HCT116 (cell line): ENCODE data around the gene FAIM2. TPM values are rescaled to one million over a fixed set of nuclear protein-coding genes. Genes with fewer than 3 reads are reported as not detected.

Experiments used
- ATAC-seq: fragments of 200-7000 bp; cut with Tn5 transposase; 2 replicates; pipeline ENCODE4 v1.9.1; 2020; ENCODE audit warnings: mild to moderate bottlenecking, moderate library complexity
- BruUV-seq: library from RNA; stranded (reverse); fragments of 400-500 nt; replicated peaks from 2 replicates; lab custom pipeline; 2021; lab: Mats Ljungman, UMichigan
- CTCF ChIA-PET: fragments of 300-600 bp; sonication (Branson Sonifier 250); formaldehyde crosslinking; loops from one replicate; lab custom pipeline; 2021; ENCODE audit warnings: antibody characterized with exemption; lab: Charles Lee
- POLR2A ChIA-PET: fragments of 300-600, 350-600 bp; sonication (Branson Sonifier 250); formaldehyde crosslinking; loops from one replicate; lab custom pipeline; 2021; ENCODE audit warnings: antibody characterized with exemption; lab: Charles Lee
- RAD21 ChIA-PET, 2 experiments: fragments of 300-600 bp; sonication (Branson Sonifier 250); formaldehyde crosslinking; loops; one replicate each; lab custom pipeline; 2023; ENCODE audit warnings: low total read pairs in 2 of 2; ENCODE audit not compliant: uncharacterized antibody in 2 of 2, unreplicated experiment in 2 of 2, low non-redundant PET in 1 of 2; lab: Charles Lee
- DNase-seq: peaks from one replicate; pipeline ENCODE4 v3.0.0-alpha.2; 2010; ENCODE audit warnings: low read depth, low spot score
- H2AFZ ChIP-seq: fragments of 200-600 bp; shearing (Covaris generic), sonication (generic); 2 replicates; pipeline ENCODE4 v1.6.1; 2017; ENCODE audit warnings: low read depth, mixed run types, mixed read lengths, antibody characterized with exemption, low read length; ENCODE audit not compliant: poor library complexity, severe bottlenecking
- H3K27ac ChIP-seq: 2 replicates; pipeline ENCODE4 v1.5.1; 2012; ENCODE audit warnings: low read depth, low read length
- H3K27me3 ChIP-seq: fragments of 200-600 bp; sonication (generic); 2 replicates; pipeline ENCODE4 v1.6.1; 2016; ENCODE audit warnings: mixed run types, low read length, mixed read lengths; ENCODE audit not compliant: insufficient read depth
- H3K36me3 ChIP-seq, 2 experiments: fragments of 200-500 bp in 1 of 2; fragments of 200-600 bp in 1 of 2; sonication (Bioruptor generic) in 1 of 2; sonication (generic) in 1 of 2; 2 replicates each; pipeline versions ENCODE4 v1.5.1 to v1.6.1; 2014 to 2016; ENCODE audit warnings: low read length in 2 of 2, inconsistent platforms in 1 of 2, mixed read lengths in 1 of 2, mixed run types in 1 of 2; ENCODE audit not compliant: insufficient read depth in 2 of 2, control insufficient read depth in 1 of 2
- H3K4me1 ChIP-seq, 2 experiments: fragments of 200-600 bp in 1 of 2; sonication (generic) in 1 of 2; 2 replicates each; pipeline versions ENCODE4 v1.5.1 to v1.6.1; 2012 to 2017; ENCODE audit warnings: low read length in 2 of 2, inconsistent platforms in 1 of 2, mild to moderate bottlenecking in 1 of 2, mixed read lengths in 1 of 2, mixed run types in 1 of 2, moderate library complexity in 1 of 2; ENCODE audit not compliant: insufficient read depth in 2 of 2, control insufficient read depth in 1 of 2
- H3K4me2 ChIP-seq: fragments of 200-600 bp; sonication (generic); 2 replicates; pipeline ENCODE4 v1.6.1; 2017; ENCODE audit warnings: mixed run types, low read length, mixed read lengths
- H3K4me3 ChIP-seq, 2 experiments: fragments of 200-600 bp in 1 of 2; sonication (generic) in 1 of 2; replicated peaks in 1 of 2; 2 replicates each; pipeline ENCODE4 v1.5.1; 2011 to 2016; ENCODE audit warnings: low read length in 2 of 2, control low read depth in 1 of 2, low read depth in 1 of 2, mild to moderate bottlenecking in 1 of 2, mixed read lengths in 1 of 2, mixed run types in 1 of 2
- H3K79me2 ChIP-seq: fragments of 200-600 bp; sonication (generic); 2 replicates; pipeline ENCODE4 v1.6.1; 2017; ENCODE audit warnings: mild to moderate bottlenecking, mixed run types, low read length, moderate library complexity, mixed read lengths; ENCODE audit not compliant: insufficient read depth
- H3K9ac ChIP-seq: fragments of 200-600 bp; sonication (generic); 2 replicates; pipeline ENCODE4 v1.6.1; 2016; ENCODE audit warnings: low read length, mixed read lengths
- H3K9me2 ChIP-seq: fragments of 200-600 bp; sonication (generic), shearing (Covaris generic); 2 replicates; pipeline ENCODE4 v1.6.1; 2017; ENCODE audit warnings: mixed run types, mild to moderate bottlenecking, moderate library complexity; ENCODE audit not compliant: insufficient read depth
- H3K9me3 ChIP-seq, 2 experiments: fragments of 200-500 bp in 1 of 2; fragments of 200-600 bp in 1 of 2; sonication (Bioruptor generic) in 1 of 2; sonication (generic) in 1 of 2; 2 replicates each; pipeline ENCODE4 v1.6.1; 2014 to 2017; ENCODE audit warnings: low read length in 2 of 2, mixed read lengths in 2 of 2, inconsistent platforms in 1 of 2, low read depth in 1 of 2, mild to moderate bottlenecking in 1 of 2, mixed run types in 1 of 2, moderate library complexity in 1 of 2; ENCODE audit not compliant: control insufficient read depth in 1 of 2, insufficient read depth in 1 of 2
- H4K20me1 ChIP-seq: fragments of 200-600 bp; sonication (generic), shearing (Covaris generic); 2 replicates; pipeline ENCODE4 v1.6.1; 2017; ENCODE audit warnings: mixed run types, mild to moderate bottlenecking, moderate library complexity; ENCODE audit not compliant: insufficient read depth
- ATF3 ChIP-seq: IDR thresholded peaks from 2 replicates; pipeline ENCODE4 v1.6.1; 2012
- CBX3 ChIP-seq: IDR thresholded peaks from 2 replicates; pipeline ENCODE4 v1.6.1; 2012; ENCODE audit warnings: low read depth
- CTCF ChIP-seq, 3 experiments: fragments of 200-600 bp in 1 of 3; sonication (generic) in 1 of 3; IDR thresholded peaks in 2 of 3; conservative IDR thresholded peaks in 1 of 3; 2 replicates each; pipeline ENCODE4 v1.5.1; 2012 to 2017; ENCODE audit warnings: low read depth in 2 of 3, low read length in 2 of 3, antibody characterized with exemption in 1 of 3, borderline replicate concordance in 1 of 3, control low read depth in 1 of 3, mild to moderate bottlenecking in 1 of 3, mixed read lengths in 1 of 3, mixed run types in 1 of 3, moderate library complexity in 1 of 3; ENCODE audit not compliant: insufficient read depth in 1 of 3
- ELF1 ChIP-seq: IDR thresholded peaks from 2 replicates; pipeline ENCODE4 v1.6.1; 2012; ENCODE audit warnings: low read depth, borderline replicate concordance
- EZH2 ChIP-seq: fragments of 200-600 bp; sonication (generic); IDR thresholded peaks from 2 replicates; pipeline ENCODE4 v1.6.1; 2017; ENCODE audit warnings: antibody characterized with exemption, mixed run types
- EZH2phosphoT487 ChIP-seq: fragments of 200-600 bp; IDR thresholded peaks from 2 replicates; pipeline ENCODE4 v1.6.1; 2018; ENCODE audit warnings: antibody characterized with exemption, borderline replicate concordance
- FOSL1 ChIP-seq: IDR thresholded peaks from 2 replicates; pipeline ENCODE4 v1.6.1; 2012; ENCODE audit warnings: low read depth
- JUND ChIP-seq: IDR thresholded peaks from 2 replicates; pipeline ENCODE4 v1.6.1; 2012
- POLR2A ChIP-seq: IDR thresholded peaks from 2 replicates; pipeline ENCODE4 v1.7.0; 2011; ENCODE audit warnings: borderline replicate concordance; ENCODE audit not compliant: insufficient read depth, insufficient read length; ENCODE audit errors: extremely low read depth
- POLR2AphosphoS5 ChIP-seq: IDR thresholded peaks from 2 replicates; pipeline ENCODE4 v1.6.1; 2011; ENCODE audit warnings: mild to moderate bottlenecking, low read depth, low read length, moderate library complexity
- SIN3A ChIP-seq: IDR thresholded peaks from 2 replicates; pipeline ENCODE4 v1.6.1; 2012; ENCODE audit warnings: low read depth
- SRF ChIP-seq: IDR thresholded peaks from 2 replicates; pipeline ENCODE4 v1.6.1; 2012; ENCODE audit warnings: low read depth
- TCF7L2 ChIP-seq: IDR thresholded peaks from 2 replicates; pipeline ENCODE4 v1.7.0; 2011; ENCODE audit warnings: borderline replicate concordance, inconsistent platforms; ENCODE audit not compliant: insufficient read depth, insufficient read length; ENCODE audit errors: extremely low read depth
- ZBTB33 ChIP-seq: IDR thresholded peaks from 2 replicates; pipeline ENCODE4 v1.6.1; 2011; ENCODE audit warnings: mild to moderate bottlenecking, low read length, moderate library complexity; ENCODE audit not compliant: insufficient replicate concordance; ENCODE audit errors: extremely low read depth
- ZNF274 ChIP-seq: fragments of 200-500 bp; sonication (Bioruptor generic); IDR thresholded peaks from 2 replicates; pipeline ENCODE4 v1.6.1; 2014; ENCODE audit warnings: mild to moderate bottlenecking, low read depth, low read length, inconsistent platforms
- intact Hi-C: fragments of 100-400 bp; cut with micrococcal nuclease; formaldehyde crosslinking; loops from 2 replicates; pipeline ENCODE4 v1.10.0; 2022
- total RNA-seq: library from RNA; stranded (reverse); gene quantifications from one replicate; pipeline ENCODE4 v1.2.1, GENCODE V29; 2021; ENCODE audit not compliant: unreplicated experiment

FAIM2 gene
- total RNA-seq, 1 experiment from 2014 or later, result not detected

GRCh38 chr12:49882248-49882850, 21.4 kb downstream of the FAIM2 start (continued):
- no peak for TF ChIP-seq CTCF (IDR thresholded peaks at IDR 0.05 in 2 of 3, conservative IDR thresholded peaks at IDR 0.05 in 1 of 3; ENCODE audit: borderline replicate concordance in 1 of 3, insufficient read depth in 1 of 3, low read depth in 2 of 3, low read length in 2 of 3)
- no peak for TF ChIP-seq JUND
- no peak for TF ChIP-seq POLR2A

- intact Hi-C loops, result no loop called here
These were observed 22.1 kb downstream of the FAIM2 start for GRCh38 chr12:49881415-49882247.

More at GRCh38 chr12:49881415-49882247, 22.1 kb downstream of the FAIM2 start:
- ATAC-seq (no peak), DNase-seq (no peak)
- Histone ChIP-seq H3K27me3 (peaks cover 10% of the 10 kb centered on the region), H3K4me1 (no peaks in the 10 kb centered on the region), H3K79me2 (no peaks in the 10 kb centered on the region), H3K9ac (no peak overlapping the region), H3K9me3 (peaks cover 0 to 10% of the 10 kb centered on the region in 2 experiments; a peak in 1 of 4 replicates), H3K9me2 (no peaks in the 10 kb centered on the region), H3K4me3 (no peak overlapping the region), H2AFZ (no peak overlapping the region), H3K36me3 (no peaks in the 10 kb centered on the region), H3K4me2 (no peak overlapping the region), H4K20me1 (no peaks in the 10 kb centered on the region), H3K27ac (no peak overlapping the region)
- POLR2A ChIA-PET, result no interaction called here
- RAD21 ChIA-PET, result no interaction called here
- BruUV-seq, result no TSS peak
- TF ChIP-seq JUND, result no peak
- no peak for TF ChIP-seq EZH2
- no peak for TF ChIP-seq POLR2AphosphoS5
- no peak for TF ChIP-seq EZH2phosphoT487
- TF ChIP-seq CBX3, result no peak
- no peak for TF ChIP-seq CTCF (IDR thresholded peaks at IDR 0.05 in 2 of 3, conservative IDR thresholded peaks at IDR 0.05 in 1 of 3; ENCODE audit: borderline replicate concordance in 1 of 3, insufficient read depth in 1 of 3, low read depth in 2 of 3, low read length in 2 of 3)
- no peak for TF ChIP-seq TCF7L2
- no peak for TF ChIP-seq SRF
- TF ChIP-seq FOSL1, result no peak
- TF ChIP-seq ZNF274, result no peak
- TF ChIP-seq ELF1, result no peak
- TF ChIP-seq ATF3, result no peak
- no peak for TF ChIP-seq SIN3A
- no peak for TF ChIP-seq ZBTB33
- CTCF ChIA-PET, result no interaction called here
